Mucosa of stomach (tissue), 1 donor: ENCODE results near the gene PCSK5.

Experiments used
- H3K27me3 ChIP-seq: one replicate; pipeline ENCODE4 v1.7.0; 2013; ENCODE audit warnings: mild to moderate bottlenecking, low read length; ENCODE audit not compliant: control insufficient read depth, insufficient read depth
- H3K36me3 ChIP-seq: one replicate; pipeline ENCODE4 v1.7.0; 2013; ENCODE audit warnings: low read length; ENCODE audit not compliant: control insufficient read depth, insufficient read depth
- H3K4me1 ChIP-seq: one replicate; pipeline ENCODE4 v1.7.0; 2013; ENCODE audit warnings: mild to moderate bottlenecking, low read length; ENCODE audit not compliant: control insufficient read depth, insufficient read depth
- H3K4me3 ChIP-seq: one replicate; pipeline ENCODE4 v1.7.0; 2013; ENCODE audit warnings: low read length
- H3K9ac ChIP-seq: one replicate; pipeline ENCODE4 v1.7.0; 2013; ENCODE audit warnings: mild to moderate bottlenecking, low read length, moderate library complexity
- H3K9me3 ChIP-seq: one replicate; pipeline ENCODE4 v1.7.0; 2013; ENCODE audit warnings: mild to moderate bottlenecking, low read length, moderate library complexity; ENCODE audit not compliant: control insufficient read depth
- donor health status: Pancreatic carcinoma.

Gene PCSK5

GRCh38 chr9:76369583-76369982 is 479.1 kb downstream of the PCSK5 start:
- no peaks in the 10 kb centered on the region for H3K36me3 ChIP-seq
- H3K4me3 ChIP-seq = no peak overlapping the region
- no peaks in the 10 kb centered on the region for H3K27me3 ChIP-seq
- no peaks in the 10 kb centered on the region for H3K9me3 ChIP-seq
- H3K9ac ChIP-seq = no peak overlapping the region
- peaks cover 63% of the 10 kb centered on the region for H3K4me1 ChIP-seq

- Histone ChIP-seq H3K4me1 (peaks cover 63% of the 10 kb centered on the region), H3K9ac (no peak overlapping the region), H3K36me3 (no peaks in the 10 kb centered on the region), H3K27me3 (no peaks in the 10 kb centered on the region), H3K9me3 (no peaks in the 10 kb centered on the region), H3K4me3 (no peak overlapping the region)
Observed at GRCh38 chr9:76370396-76371023, 480.0 kb downstream of the PCSK5 start.

DNA sequence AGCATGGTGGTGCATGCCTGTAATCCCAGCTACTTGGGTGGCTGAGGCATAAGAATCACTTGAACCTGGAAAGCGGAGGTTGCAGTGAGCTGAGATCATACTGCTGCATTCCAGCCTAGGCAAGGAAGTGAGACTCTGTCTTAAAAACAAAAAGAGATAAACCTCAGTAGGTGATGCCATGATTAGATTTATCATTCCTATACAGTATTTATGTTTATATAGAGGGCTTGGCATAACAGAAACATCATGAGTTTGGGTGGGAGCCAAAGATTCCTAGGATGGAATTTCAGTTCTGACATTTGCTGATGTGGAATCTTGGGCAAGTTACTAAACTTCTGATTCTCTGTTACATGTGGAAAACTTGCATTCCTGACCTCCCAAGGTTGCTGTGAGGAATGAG is 481.4 kb downstream of the PCSK5 start:
- Histone ChIP-seq H3K27me3 (no peaks in the 10 kb centered on the region), H3K4me3 (no peak overlapping the region), H3K9ac (no peak overlapping the region), H3K9me3 (no peaks in the 10 kb centered on the region), H3K4me1 (peaks cover 59% of the 10 kb centered on the region), H3K36me3 (no peaks in the 10 kb centered on the region)

DNA sequence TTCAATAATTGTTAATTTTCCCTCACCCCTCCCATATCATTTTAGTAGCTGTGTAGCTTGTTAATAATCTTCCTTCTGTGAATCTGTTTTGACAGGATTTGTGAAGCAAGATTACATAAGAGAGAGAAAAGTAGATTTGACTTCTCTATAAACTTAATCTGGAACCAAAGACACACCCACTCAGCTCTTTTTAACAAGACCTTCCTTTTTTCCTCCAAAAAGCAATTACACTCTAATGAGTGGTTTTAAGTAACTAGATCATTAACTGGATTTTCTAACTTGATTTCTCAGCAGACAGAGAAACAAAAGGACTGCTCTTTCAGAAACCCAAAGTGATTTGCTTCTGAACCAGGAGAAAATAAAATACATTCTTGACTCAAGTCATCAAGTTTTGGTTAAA is 481.9 kb downstream of the PCSK5 start:
- Histone ChIP-seq H3K9ac (no peak overlapping the region), H3K27me3 (no peaks in the 10 kb centered on the region), H3K36me3 (no peaks in the 10 kb centered on the region), H3K9me3 (no peaks in the 10 kb centered on the region), H3K4me1 (peaks cover 59% of the 10 kb centered on the region), H3K4me3 (no peak overlapping the region)

DNA sequence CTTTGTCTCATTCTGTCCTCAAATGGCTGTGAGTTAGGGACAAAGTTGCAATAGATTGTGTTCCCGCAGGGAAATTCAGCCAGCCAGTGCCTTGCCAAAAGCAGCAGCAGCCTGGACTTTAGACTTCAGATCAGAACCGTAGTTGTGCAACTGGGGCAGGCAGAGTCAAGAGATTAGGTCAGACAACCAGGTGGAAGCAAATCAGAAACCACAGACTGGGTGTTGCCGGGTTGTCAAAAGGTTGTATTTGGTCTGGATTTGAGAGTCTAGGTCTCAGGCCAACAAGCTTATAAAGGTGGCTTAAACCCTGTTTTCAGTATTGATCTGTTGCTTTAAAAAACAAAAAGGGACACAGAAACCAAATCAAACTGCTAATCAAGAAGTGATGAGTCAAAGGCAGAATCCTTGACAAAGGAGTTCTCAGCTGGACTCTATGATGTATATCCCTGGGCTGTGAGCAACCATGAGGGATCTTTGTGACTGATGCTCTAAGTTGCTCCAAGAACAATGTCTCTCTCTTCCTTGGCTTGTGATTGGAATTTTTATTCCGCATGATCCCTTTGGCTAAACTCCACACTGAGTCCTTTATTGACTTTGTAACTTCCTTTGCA is 482.8 kb downstream of the PCSK5 start:
- peaks cover 59% of the 10 kb centered on the region for H3K4me1 ChIP-seq
- H3K4me3 ChIP-seq = no peak overlapping the region
- no peak overlapping the region for H3K9ac ChIP-seq
- H3K9me3 ChIP-seq = no peaks in the 10 kb centered on the region
- no peaks in the 10 kb centered on the region for H3K36me3 ChIP-seq
- no peaks in the 10 kb centered on the region for H3K27me3 ChIP-seq

DNA sequence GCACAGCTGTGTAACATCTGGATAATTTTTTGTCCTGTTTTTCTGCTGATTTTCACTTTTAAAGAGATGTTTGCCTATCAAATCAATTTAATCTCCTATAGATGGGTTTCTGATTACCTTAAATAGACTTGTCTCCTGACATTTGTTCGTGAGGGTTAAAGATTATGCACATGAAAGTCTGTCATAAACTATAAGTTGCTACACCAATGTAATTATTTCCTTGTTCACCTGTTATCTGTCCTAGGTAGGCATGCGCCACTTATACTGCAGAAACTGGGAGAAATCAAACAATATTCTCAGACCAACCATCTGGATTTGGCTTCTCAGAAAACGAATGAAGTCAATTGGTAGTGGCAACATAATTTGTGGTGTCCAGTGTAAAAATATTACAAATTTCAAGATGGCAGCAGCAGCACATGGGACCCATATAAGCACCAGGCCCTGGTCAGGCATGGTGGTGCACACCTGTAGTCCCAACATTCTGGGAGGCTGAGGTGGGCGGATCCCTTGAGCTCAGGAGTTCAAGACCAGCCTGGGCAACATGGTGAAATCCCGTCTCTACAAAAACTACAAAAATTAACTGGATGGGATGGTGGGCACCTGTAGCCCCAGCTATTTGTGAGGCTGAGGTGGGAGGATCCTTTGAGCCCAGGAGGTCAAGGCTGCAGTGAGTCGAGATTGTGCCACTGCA is 483.5 kb downstream of the PCSK5 start:
- no peaks in the 10 kb centered on the region for H3K9me3 ChIP-seq
- no peak overlapping the region for H3K9ac ChIP-seq
- no peaks in the 10 kb centered on the region for H3K27me3 ChIP-seq
- H3K4me3 ChIP-seq = no peak overlapping the region
- H3K36me3 ChIP-seq = no peaks in the 10 kb centered on the region
- H3K4me1 ChIP-seq = peaks cover 59% of the 10 kb centered on the region

- Histone ChIP-seq H3K9me3 (no peaks in the 10 kb centered on the region), H3K4me3 (no peak overlapping the region), H3K27me3 (no peaks in the 10 kb centered on the region), H3K4me1 (peaks cover 59% of the 10 kb centered on the region), H3K9ac (no peak overlapping the region), H3K36me3 (no peaks in the 10 kb centered on the region)
Observed at GRCh38 chr9:76374783-76375559, 484.5 kb downstream of the PCSK5 start.

DNA sequence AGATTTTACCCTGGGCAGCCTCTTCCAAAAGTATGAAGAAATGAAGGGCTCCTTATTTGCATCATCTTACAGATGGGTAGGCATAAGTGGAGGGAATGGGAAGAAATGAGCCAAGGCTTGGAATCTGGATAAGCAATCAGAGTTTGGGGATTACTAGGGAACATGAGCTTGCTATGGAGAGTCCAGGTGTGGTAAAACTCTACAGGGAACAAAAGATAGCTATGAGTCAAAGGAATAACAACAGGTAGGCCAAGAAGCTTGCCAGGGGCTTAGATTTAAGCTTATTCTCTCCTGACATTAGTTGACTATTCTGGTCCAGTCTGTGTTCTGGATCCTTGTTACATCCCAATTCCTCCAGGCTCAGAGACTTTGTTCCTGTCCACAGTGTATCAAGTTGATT is 487.3 kb downstream of the PCSK5 start:
- Histone ChIP-seq H3K9ac (no peak overlapping the region), H3K4me3 (no peak overlapping the region), H3K9me3 (no peaks in the 10 kb centered on the region), H3K27me3 (no peaks in the 10 kb centered on the region), H3K36me3 (no peaks in the 10 kb centered on the region), H3K4me1 (peaks cover 42% of the 10 kb centered on the region)

DNA sequence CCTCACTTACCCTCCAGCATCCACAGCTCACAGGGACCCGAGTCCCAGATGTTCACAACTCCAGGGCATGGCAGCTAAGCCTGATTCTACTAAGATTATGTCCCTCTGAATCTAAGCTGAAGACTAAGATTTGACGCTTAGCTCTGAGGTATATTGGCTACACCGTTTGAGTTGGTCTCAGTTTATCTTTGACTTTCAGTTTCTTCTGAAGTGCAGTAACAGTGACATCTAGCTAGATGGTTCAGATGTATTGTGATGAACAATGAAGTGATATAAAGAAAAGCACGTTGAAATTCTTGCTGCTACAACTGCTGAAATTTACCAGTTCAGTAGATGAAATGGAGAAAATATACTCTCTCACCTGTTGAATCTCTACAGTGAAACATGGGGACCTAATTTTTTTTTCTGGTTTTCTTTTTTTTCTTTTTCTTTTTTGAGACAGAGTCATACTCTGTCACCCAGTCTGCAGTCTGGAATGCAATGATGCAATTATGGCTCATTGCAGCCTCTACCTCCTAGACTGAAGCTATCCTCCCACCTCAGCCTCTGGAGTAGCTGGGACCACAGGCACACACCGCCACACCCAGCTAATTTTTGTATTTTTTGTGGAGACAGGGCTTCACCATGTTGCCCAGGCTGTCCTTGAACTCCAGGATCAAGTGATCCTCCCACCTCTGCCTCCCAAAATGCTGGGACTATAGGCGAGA is 488.0 kb downstream of the PCSK5 start:
- H3K4me3 ChIP-seq = no peak overlapping the region
- H3K36me3 ChIP-seq = no peaks in the 10 kb centered on the region
- peaks cover 36% of the 10 kb centered on the region for H3K4me1 ChIP-seq
- H3K27me3 ChIP-seq = no peaks in the 10 kb centered on the region
- H3K9me3 ChIP-seq = no peaks in the 10 kb centered on the region
- H3K9ac ChIP-seq = no peak overlapping the region

DNA sequence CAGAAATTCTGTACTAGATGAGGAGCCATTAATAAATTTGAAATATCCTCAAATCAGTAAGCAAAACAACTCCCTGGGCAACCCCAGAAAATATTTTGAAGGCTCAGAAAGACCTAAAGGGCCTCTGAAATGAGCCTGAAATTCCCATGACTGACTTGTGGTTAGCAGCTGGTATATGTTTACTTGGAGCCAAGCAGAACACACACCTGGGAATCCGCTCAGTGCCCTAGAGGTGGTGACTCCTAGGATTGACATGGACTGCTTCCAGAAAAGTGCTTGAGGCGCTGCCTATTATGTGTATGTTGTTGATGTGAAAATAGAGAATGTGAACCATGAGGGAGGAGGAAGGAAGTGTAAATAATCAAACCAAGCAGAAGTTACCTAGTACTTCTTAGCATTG is 489.0 kb downstream of the PCSK5 start:
- H3K27me3 ChIP-seq = no peaks in the 10 kb centered on the region
- H3K36me3 ChIP-seq = no peaks in the 10 kb centered on the region
- no peaks in the 10 kb centered on the region for H3K9me3 ChIP-seq
- no peak overlapping the region for H3K4me3 ChIP-seq
- no peak overlapping the region for H3K9ac ChIP-seq
- peaks cover 26% of the 10 kb centered on the region for H3K4me1 ChIP-seq

DNA sequence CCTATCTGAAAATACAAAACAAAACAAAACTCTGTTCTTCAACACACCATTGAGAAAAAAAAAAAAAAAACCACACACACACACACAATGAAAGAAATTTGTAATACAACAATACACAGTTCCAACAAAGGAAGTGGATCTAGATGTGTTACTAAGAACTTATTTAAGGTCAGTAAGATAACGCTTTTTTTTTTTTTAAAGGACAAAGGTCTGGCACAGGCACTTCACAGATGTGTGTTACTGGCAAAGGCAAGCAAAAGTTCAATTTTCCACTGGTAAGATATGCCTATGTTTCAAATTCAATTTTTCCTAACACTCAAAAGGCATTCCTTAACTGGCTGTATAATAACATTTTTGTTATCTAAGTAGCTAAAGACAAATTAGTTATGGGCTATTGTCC is 500.2 kb downstream of the PCSK5 start:
- Histone ChIP-seq H3K27me3 (no peaks in the 10 kb centered on the region), H3K9me3 (no peaks in the 10 kb centered on the region), H3K4me3 (no peak overlapping the region), H3K9ac (no peak overlapping the region), H3K36me3 (no peaks in the 10 kb centered on the region), H3K4me1 (peaks cover 5% of the 10 kb centered on the region)
